HCT116 (cell line): ENCODE measurements around the gene TIMP4. TPM values are rescaled to one million over a fixed set of nuclear protein-coding genes. Genes with fewer than 3 reads are reported as not detected.

Experiments used
- ATAC-seq: fragments of 200-7000 bp; cut with Tn5 transposase; 2 replicates; pipeline ENCODE4 v1.9.1; 2020; ENCODE audit warnings: mild to moderate bottlenecking, moderate library complexity
- BruUV-seq: library from RNA; stranded (reverse); fragments of 400-500 nt; replicated peaks from 2 replicates; lab custom pipeline; 2021; lab: Mats Ljungman, UMichigan
- CTCF ChIA-PET: fragments of 300-600 bp; sonication (Branson Sonifier 250); formaldehyde crosslinking; loops from one replicate; lab custom pipeline; 2021; ENCODE audit warnings: antibody characterized with exemption; lab: Charles Lee
- POLR2A ChIA-PET: fragments of 300-600, 350-600 bp; sonication (Branson Sonifier 250); formaldehyde crosslinking; loops from one replicate; lab custom pipeline; 2021; ENCODE audit warnings: antibody characterized with exemption; lab: Charles Lee
- RAD21 ChIA-PET, 2 experiments: fragments of 300-600 bp; sonication (Branson Sonifier 250); formaldehyde crosslinking; loops; one replicate each; lab custom pipeline; 2023; ENCODE audit warnings: low total read pairs in 2 of 2; ENCODE audit not compliant: uncharacterized antibody in 2 of 2, unreplicated experiment in 2 of 2, low non-redundant PET in 1 of 2; lab: Charles Lee
- DNase-seq: peaks from one replicate; pipeline ENCODE4 v3.0.0-alpha.2; 2010; ENCODE audit warnings: low read depth, low spot score
- H2AFZ ChIP-seq: fragments of 200-600 bp; shearing (Covaris generic), sonication (generic); 2 replicates; pipeline ENCODE4 v1.6.1; 2017; ENCODE audit warnings: low read depth, mixed run types, mixed read lengths, antibody characterized with exemption, low read length; ENCODE audit not compliant: poor library complexity, severe bottlenecking
- H3K27ac ChIP-seq: 2 replicates; pipeline ENCODE4 v1.5.1; 2012; ENCODE audit warnings: low read depth, low read length
- H3K27me3 ChIP-seq: fragments of 200-600 bp; sonication (generic); 2 replicates; pipeline ENCODE4 v1.6.1; 2016; ENCODE audit warnings: mixed run types, low read length, mixed read lengths; ENCODE audit not compliant: insufficient read depth
- H3K36me3 ChIP-seq, 2 experiments: fragments of 200-500 bp in 1 of 2; fragments of 200-600 bp in 1 of 2; sonication (Bioruptor generic) in 1 of 2; sonication (generic) in 1 of 2; 2 replicates each; pipeline versions ENCODE4 v1.5.1 to v1.6.1; 2014 to 2016; ENCODE audit warnings: low read length in 2 of 2, inconsistent platforms in 1 of 2, mixed read lengths in 1 of 2, mixed run types in 1 of 2; ENCODE audit not compliant: insufficient read depth in 2 of 2, control insufficient read depth in 1 of 2
- H3K4me1 ChIP-seq, 2 experiments: fragments of 200-600 bp in 1 of 2; sonication (generic) in 1 of 2; 2 replicates each; pipeline versions ENCODE4 v1.5.1 to v1.6.1; 2012 to 2017; ENCODE audit warnings: low read length in 2 of 2, inconsistent platforms in 1 of 2, mild to moderate bottlenecking in 1 of 2, mixed read lengths in 1 of 2, mixed run types in 1 of 2, moderate library complexity in 1 of 2; ENCODE audit not compliant: insufficient read depth in 2 of 2, control insufficient read depth in 1 of 2
- H3K4me2 ChIP-seq: fragments of 200-600 bp; sonication (generic); 2 replicates; pipeline ENCODE4 v1.6.1; 2017; ENCODE audit warnings: mixed run types, low read length, mixed read lengths
- H3K4me3 ChIP-seq, 2 experiments: fragments of 200-600 bp in 1 of 2; sonication (generic) in 1 of 2; replicated peaks in 1 of 2; 2 replicates each; pipeline ENCODE4 v1.5.1; 2011 to 2016; ENCODE audit warnings: low read length in 2 of 2, control low read depth in 1 of 2, low read depth in 1 of 2, mild to moderate bottlenecking in 1 of 2, mixed read lengths in 1 of 2, mixed run types in 1 of 2
- H3K79me2 ChIP-seq: fragments of 200-600 bp; sonication (generic); 2 replicates; pipeline ENCODE4 v1.6.1; 2017; ENCODE audit warnings: mild to moderate bottlenecking, mixed run types, low read length, moderate library complexity, mixed read lengths; ENCODE audit not compliant: insufficient read depth
- H3K9ac ChIP-seq: fragments of 200-600 bp; sonication (generic); 2 replicates; pipeline ENCODE4 v1.6.1; 2016; ENCODE audit warnings: low read length, mixed read lengths
- H3K9me2 ChIP-seq: fragments of 200-600 bp; sonication (generic), shearing (Covaris generic); 2 replicates; pipeline ENCODE4 v1.6.1; 2017; ENCODE audit warnings: mixed run types, mild to moderate bottlenecking, moderate library complexity; ENCODE audit not compliant: insufficient read depth
- H3K9me3 ChIP-seq, 2 experiments: fragments of 200-500 bp in 1 of 2; fragments of 200-600 bp in 1 of 2; sonication (Bioruptor generic) in 1 of 2; sonication (generic) in 1 of 2; 2 replicates each; pipeline ENCODE4 v1.6.1; 2014 to 2017; ENCODE audit warnings: low read length in 2 of 2, mixed read lengths in 2 of 2, inconsistent platforms in 1 of 2, low read depth in 1 of 2, mild to moderate bottlenecking in 1 of 2, mixed run types in 1 of 2, moderate library complexity in 1 of 2; ENCODE audit not compliant: control insufficient read depth in 1 of 2, insufficient read depth in 1 of 2
- H4K20me1 ChIP-seq: fragments of 200-600 bp; sonication (generic), shearing (Covaris generic); 2 replicates; pipeline ENCODE4 v1.6.1; 2017; ENCODE audit warnings: mixed run types, mild to moderate bottlenecking, moderate library complexity; ENCODE audit not compliant: insufficient read depth
- POLR2AphosphoS5 ChIP-seq: IDR thresholded peaks from 2 replicates; pipeline ENCODE4 v1.6.1; 2011; ENCODE audit warnings: mild to moderate bottlenecking, low read depth, low read length, moderate library complexity
- SIN3A ChIP-seq: IDR thresholded peaks from 2 replicates; pipeline ENCODE4 v1.6.1; 2012; ENCODE audit warnings: low read depth
- SP1 ChIP-seq: IDR thresholded peaks from 2 replicates; pipeline ENCODE4 v1.6.1; 2012; ENCODE audit warnings: low read depth
- TCF7L2 ChIP-seq: IDR thresholded peaks from 2 replicates; pipeline ENCODE4 v1.7.0; 2011; ENCODE audit warnings: borderline replicate concordance, inconsistent platforms; ENCODE audit not compliant: insufficient read depth, insufficient read length; ENCODE audit errors: extremely low read depth
- ZNF274 ChIP-seq: fragments of 200-500 bp; sonication (Bioruptor generic); IDR thresholded peaks from 2 replicates; pipeline ENCODE4 v1.6.1; 2014; ENCODE audit warnings: mild to moderate bottlenecking, low read depth, low read length, inconsistent platforms
- intact Hi-C: fragments of 100-400 bp; cut with micrococcal nuclease; formaldehyde crosslinking; loops from 2 replicates; pipeline ENCODE4 v1.10.0; 2022
- total RNA-seq: library from RNA; stranded (reverse); gene quantifications from one replicate; pipeline ENCODE4 v1.2.1, GENCODE V29; 2021; ENCODE audit not compliant: unreplicated experiment
- TF ChIP-seq, protein P1 (sequence below): IDR thresholded peaks from 2 replicates; pipeline ENCODE4 v1.6.1; 2012

The TIMP4 gene
- total RNA-seq, 1 experiment from 2014 or later, result not detected

DNA sequence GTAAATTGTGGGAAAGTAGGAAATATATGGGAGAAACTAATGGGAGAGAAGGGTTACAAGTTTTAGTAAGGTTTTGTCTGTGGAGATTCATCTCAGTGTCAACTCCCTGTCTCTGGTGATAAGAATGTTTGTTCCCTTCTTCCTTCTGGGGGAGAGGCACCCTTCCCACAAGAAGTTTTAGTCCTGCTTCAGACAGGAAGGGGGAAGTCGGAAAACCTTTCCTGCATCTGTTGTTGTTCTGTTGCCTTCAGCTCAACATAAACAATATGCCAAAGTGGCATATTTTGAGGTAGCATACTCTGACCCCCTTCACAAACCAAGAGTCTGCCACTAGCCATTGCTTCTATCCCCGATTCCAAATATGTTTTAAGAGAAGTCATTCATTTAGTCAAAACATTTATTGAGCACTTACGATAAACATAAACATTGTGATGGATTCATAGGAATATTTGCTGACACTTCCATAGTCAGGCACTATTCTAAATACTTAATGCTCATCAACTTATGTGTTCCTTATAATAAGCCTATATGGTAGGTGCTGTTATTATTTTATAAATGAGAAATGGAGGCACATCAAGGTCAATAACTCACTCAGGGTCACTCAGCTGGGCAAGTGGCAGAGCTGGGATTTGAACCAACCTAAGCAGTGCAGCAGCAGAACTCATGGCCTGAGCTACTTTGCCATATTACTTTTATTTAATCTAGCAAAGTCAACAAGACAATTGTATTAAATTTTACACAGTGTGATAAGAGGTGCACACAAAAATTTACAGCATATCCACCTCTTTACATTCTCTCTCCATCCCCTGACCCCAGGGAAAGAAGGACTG is 34.2 kb upstream of the TIMP4 start (continued):
- no peak for TF ChIP-seq ZNF274
- TF ChIP-seq TCF7L2, result no peak
- no peak for TF ChIP-seq SP1

DNA sequence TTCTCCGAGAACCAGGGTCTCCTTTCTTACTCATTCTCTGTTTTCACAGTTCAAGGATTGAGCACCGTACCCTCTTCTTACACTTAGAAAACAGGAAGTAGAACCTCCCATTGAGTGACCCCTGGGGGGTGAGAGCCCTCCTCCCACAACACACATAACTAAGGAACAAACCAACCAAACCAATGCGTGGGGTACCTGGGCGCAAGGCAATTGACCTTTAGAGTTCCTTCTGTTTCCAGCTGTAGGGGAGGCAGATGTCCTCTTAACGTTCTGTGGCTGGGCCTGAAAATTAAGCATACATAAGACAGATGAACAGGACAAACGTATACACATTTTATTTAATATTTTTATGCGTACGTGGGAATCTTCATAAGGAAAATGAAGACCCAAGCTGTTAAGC is 33.5 kb upstream of the TIMP4 start:
- CTCF ChIA-PET, result interaction anchor here (4.1 kb wide), 1 partner anchor 288 kb away, joined by 33 read pairs; no protein-coding TSS in a partner anchor
- POLR2A ChIA-PET, result interaction anchor here (1.5 kb wide), 1 partner anchor 33 kb away, joined by 3 read pairs; no protein-coding TSS in a partner anchor
- peaks cover 40 to 60% of the 10 kb centered on the region in 2 experiments for H3K4me1 ChIP-seq

More for the DNA sequence above, 33.5 kb upstream of the TIMP4 start:
- no peak overlapping the region for H2AFZ ChIP-seq
- H3K9me2 ChIP-seq, result no peaks in the 10 kb centered on the region
- no peaks in the 10 kb centered on the region for H3K9me3 ChIP-seq
- no peak overlapping the region for H3K4me3 ChIP-seq
- ATAC-seq (no peak), DNase-seq (no peak)
- no peaks in the 10 kb centered on the region for H4K20me1 ChIP-seq
- intact Hi-C loops, result loop anchor here (5.0 kb wide), 2 partner anchors 110 to 290 kb away; partner anchors contain the start of gene TSEN2
- no peaks in the 10 kb centered on the region for H3K36me3 ChIP-seq
- RAD21 ChIA-PET, result no interaction called here
- no peaks in the 10 kb centered on the region for H3K79me2 ChIP-seq
- H3K4me2 ChIP-seq, result no peak overlapping the region
- no peak overlapping the region for H3K27ac ChIP-seq
- no peaks in the 10 kb centered on the region for H3K27me3 ChIP-seq
- TF ChIP-seq TCF7L2 (no peak), SIN3A (no peak), POLR2AphosphoS5 (no peak)
- TF ChIP-seq, protein P1, sequence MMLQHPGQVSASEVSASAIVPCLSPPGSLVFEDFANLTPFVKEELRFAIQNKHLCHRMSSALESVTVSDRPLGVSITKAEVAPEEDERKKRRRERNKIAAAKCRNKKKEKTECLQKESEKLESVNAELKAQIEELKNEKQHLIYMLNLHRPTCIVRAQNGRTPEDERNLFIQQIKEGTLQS, result no peak
- no peak overlapping the region for H3K9ac ChIP-seq
- BruUV-seq, result no TSS peak
